ENCODE results near the gene LAP3. TPM values are rescaled to one million over a fixed set of nuclear protein-coding genes. Genes with fewer than 3 reads are reported as not detected.

The LAP3 gene
- total RNA-seq, 6 experiments from 2014 or later, result 70.9 to 138 (median 102) TPM

GRCh38 chr4:17559709-17560048 is 17.3 kb upstream of the LAP3 start:
- 83% methylated on average over 3 of the region's 3 CpGs for WGBS (ENCODE audit: insufficient coverage, low coverage, low lambda C conversion rate, missing lambda C conversion rate)
- TF ChIP-seq CTCF (IDR thresholded peaks at IDR 0.05), result no peak
- no peak for TF ChIP-seq POLR2A (IDR thresholded peaks at IDR 0.05)
- Histone ChIP-seq H3K9me3 (no peaks in the 10 kb centered on the region), H3K4me1 (peaks cover 0 to 39% (median 15%) of the 10 kb centered on the region in 4 donors), H3K27ac (peak overlapping the region; percentile 49 to 85 (median 67)), H3K27me3 (no peaks in the 10 kb centered on the region), H3K36me3 (no peaks in the 10 kb centered on the region), H3K4me3 (no peak overlapping the region)
- intact Hi-C loops (cut with DNase I), result no loop called here
- ATAC-seq (no peak), DNase-seq (no peak)

GRCh38 chr4:17560065-17560673 is 16.8 kb upstream of the LAP3 start:
- H3K4me1 ChIP-seq, result peaks cover 0 to 39% (median 15%) of the 10 kb centered on the region in 4 donors
- TF ChIP-seq CTCF (IDR thresholded peaks at IDR 0.05), result no peak
- TF ChIP-seq POLR2A (IDR thresholded peaks at IDR 0.05), result no peak

DNA sequence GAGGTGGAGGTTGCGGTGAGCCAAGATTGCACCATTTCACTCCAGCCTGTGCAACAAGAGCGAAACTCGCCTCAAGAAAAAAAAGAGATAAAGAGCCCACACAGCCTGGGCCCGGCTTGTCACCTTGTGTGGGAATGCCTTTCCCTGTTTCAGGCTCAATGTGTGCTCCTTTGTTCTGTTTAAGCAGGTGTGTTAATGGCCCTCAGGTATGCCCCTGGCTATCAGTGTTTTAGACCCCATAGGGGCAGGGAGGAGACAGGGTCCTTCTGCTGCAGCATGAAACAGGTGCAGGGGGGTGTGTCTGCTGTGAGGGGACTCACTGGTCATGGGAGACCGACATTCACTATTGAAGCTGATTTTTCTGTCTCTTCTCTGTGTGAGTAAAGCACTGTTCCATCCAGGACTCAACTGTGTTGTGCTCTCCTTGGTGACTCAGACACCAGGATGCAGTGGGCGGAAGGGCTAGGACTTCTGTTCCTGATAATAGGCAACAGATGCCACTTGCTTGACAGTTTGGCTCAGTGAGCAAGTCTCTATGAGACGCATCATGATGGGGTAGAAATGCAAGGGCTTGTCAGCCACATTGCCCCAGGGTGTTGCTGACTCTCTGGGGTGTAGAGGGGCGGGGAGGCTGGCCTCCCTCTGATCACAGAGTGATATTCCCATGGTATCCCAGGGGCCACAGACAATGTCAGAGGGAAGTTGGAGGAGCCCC is 15.6 kb upstream of the LAP3 start:
- ATAC-seq (no peak), DNase-seq (no peak)
- 92% methylated on average over 6 of the region's 8 CpGs for WGBS (ENCODE audit: insufficient coverage, low coverage, low lambda C conversion rate, missing lambda C conversion rate)
- Histone ChIP-seq H3K36me3 (no peaks in the 10 kb centered on the region), H3K4me1 (peaks cover 0 to 38% (median 13%) of the 10 kb centered on the region in 4 donors), H3K27ac (no peak overlapping the region), H3K4me3 (no peak overlapping the region), H3K27me3 (no peaks in the 10 kb centered on the region), H3K9me3 (no peaks in the 10 kb centered on the region)
- TF ChIP-seq POLR2A (IDR thresholded peaks at IDR 0.05) (no peak), CTCF (IDR thresholded peaks at IDR 0.05) (no peak)
- intact Hi-C loops (cut with DNase I), result no loop called here

More at GRCh38 chr4:17560065-17560673, 16.8 kb upstream of the LAP3 start:
- intact Hi-C loops (cut with DNase I), result no loop called here
- H3K4me3 ChIP-seq, result no peak overlapping the region
- no peaks in the 10 kb centered on the region for H3K36me3 ChIP-seq
- ATAC-seq (no peak), DNase-seq (no peak)
- peak overlapping the region; percentile 49 to 85 (median 67) for H3K27ac ChIP-seq
- no peaks in the 10 kb centered on the region for H3K9me3 ChIP-seq
- 53% methylated on average over 3 of the region's 6 CpGs for WGBS (ENCODE audit: insufficient coverage, low coverage, low lambda C conversion rate, missing lambda C conversion rate)
- no peaks in the 10 kb centered on the region for H3K27me3 ChIP-seq

DNA sequence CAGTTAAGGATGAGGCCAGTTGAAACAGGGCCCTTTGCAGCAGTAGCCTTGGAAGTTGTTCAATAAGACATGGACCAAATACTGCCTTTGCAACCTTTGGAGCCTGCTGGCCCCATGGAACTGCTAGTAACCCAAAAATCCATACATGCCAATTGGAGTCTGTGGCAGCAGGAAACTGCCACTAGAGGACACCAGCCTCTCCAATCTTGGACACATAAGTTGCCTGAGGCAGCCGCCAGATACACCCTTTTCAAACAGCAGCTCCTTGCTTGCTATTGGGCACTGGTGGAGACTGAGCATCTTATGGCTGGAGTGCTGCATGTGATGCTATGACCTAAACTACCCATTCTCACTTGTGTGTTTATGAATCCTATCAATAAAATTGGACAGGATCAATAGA is 14.8 kb upstream of the LAP3 start:
- Histone ChIP-seq H3K4me1 (peaks cover 0 to 32% (median 11%) of the 10 kb centered on the region in 4 donors), H3K9me3 (no peaks in the 10 kb centered on the region), H3K27me3 (no peaks in the 10 kb centered on the region), H3K4me3 (no peak overlapping the region), H3K36me3 (no peaks in the 10 kb centered on the region), H3K27ac (no peak overlapping the region)
- DNase-seq (no peak), ATAC-seq (no peak)
- no CpG with 5 or more reads among the region's 1 CpG for WGBS (ENCODE audit: insufficient coverage, low coverage, low lambda C conversion rate, missing lambda C conversion rate)
- TF ChIP-seq CTCF (IDR thresholded peaks at IDR 0.05) (peak in 3 of 4 donors; percentile 22 to 42 (median 23)), POLR2A (IDR thresholded peaks at IDR 0.05) (no peak)
- intact Hi-C loops (cut with DNase I), result no loop called here
